SK-N-SH treated with all-trans-retinoic acid at 6 μM for 48 hours (cell line): ENCODE results near the gene ZBTB48.

ENCODE experiments used
- ATAC-seq: fragments of 200-7000 bp; cut with Tn5 transposase; 3 replicates; pipeline ENCODE4 v1.9.1; 2020; ENCODE audit warnings: mild to moderate bottlenecking, moderate library complexity
- ARNTL ChIP-seq: fragments of 450-650 bp; formaldehyde crosslinking; IDR thresholded peaks from 2 replicates; pipeline ENCODE4 v1.5.0; 2020; ENCODE audit warnings: low read depth, mild to moderate bottlenecking, moderate library complexity, borderline replicate concordance
- BACH2 ChIP-seq: fragments of 250-450 bp; sonication (Bioruptor Pico); IDR thresholded peaks from 2 replicates; pipeline ENCODE4 v1.9.0; 2021; ENCODE audit warnings: mild to moderate bottlenecking, borderline replicate concordance
- CSDC2 ChIP-seq: fragments of 250-450 bp; sonication (Bioruptor Pico); IDR thresholded peaks from 2 replicates; pipeline ENCODE4 v1.5.0; 2020; ENCODE audit warnings: mild to moderate bottlenecking, moderate library complexity
- ESRRG ChIP-seq: fragments of 250-450 bp; sonication (Bioruptor Pico); IDR thresholded peaks from 2 replicates; pipeline ENCODE4 v1.6.1; 2021; ENCODE audit warnings: mild to moderate bottlenecking
- GLIS3 ChIP-seq: fragments of 250-450 bp; sonication (Bioruptor Pico); IDR thresholded peaks from 2 replicates; pipeline ENCODE4 v1.5.0; 2020; ENCODE audit warnings: mild to moderate bottlenecking, moderate library complexity
- ISL1 ChIP-seq: fragments of 250-450 bp; sonication (Bioruptor Pico); IDR thresholded peaks from 2 replicates; pipeline ENCODE4 v2.1.2; 2022; ENCODE audit warnings: mild to moderate bottlenecking, moderate library complexity
- OSR1 ChIP-seq: fragments of 250-450 bp; sonication (Bioruptor Pico); IDR thresholded peaks from 2 replicates; pipeline ENCODE4 v1.8.0; 2022; ENCODE audit warnings: moderate library complexity, mild to moderate bottlenecking, inconsistent platforms
- PPARA ChIP-seq: fragments of 250-450 bp; sonication (Bioruptor Pico); IDR thresholded peaks from 2 replicates; pipeline ENCODE4 v1.5.0; 2020; ENCODE audit warnings: mild to moderate bottlenecking, borderline replicate concordance
- RARB ChIP-seq: fragments of 250-450 bp; sonication (Bioruptor Pico); IDR thresholded peaks from 2 replicates; pipeline ENCODE4 v1.8.0; 2021; ENCODE audit warnings: mild to moderate bottlenecking, moderate library complexity
- SNAI2 ChIP-seq: fragments of 250-450 bp; sonication (Bioruptor Pico); IDR thresholded peaks from 2 replicates; pipeline ENCODE4 v1.5.0; 2020; ENCODE audit warnings: mild to moderate bottlenecking, moderate library complexity
- TCF4 ChIP-seq: fragments of 250-450 bp; sonication (Bioruptor Pico); IDR thresholded peaks from 2 replicates; pipeline ENCODE4 v1.8.0; 2021; ENCODE audit warnings: mild to moderate bottlenecking, moderate library complexity, borderline replicate concordance
- TOX ChIP-seq: fragments of 250-450 bp; sonication (Bioruptor Pico); IDR thresholded peaks from 2 replicates; pipeline ENCODE4 v1.8.0; 2021; ENCODE audit warnings: mild to moderate bottlenecking, moderate library complexity, borderline replicate concordance
- ZC3H10 ChIP-seq: fragments of 250-450 bp; sonication (Bioruptor Pico); IDR thresholded peaks from 2 replicates; pipeline ENCODE4 v1.5.1; 2021; ENCODE audit warnings: mild to moderate bottlenecking, moderate library complexity
- ZFP3 ChIP-seq: fragments of 250-450 bp; sonication (Bioruptor Pico); IDR thresholded peaks from 2 replicates; pipeline ENCODE4 v1.5.0; 2020; ENCODE audit warnings: mild to moderate bottlenecking, moderate library complexity
- ZFP30 ChIP-seq: fragments of 450-650 bp; formaldehyde crosslinking; IDR thresholded peaks from 2 replicates; pipeline ENCODE4 v1.5.0; 2022; ENCODE audit warnings: mild to moderate bottlenecking, moderate library complexity
- ZNF565 ChIP-seq: fragments of 450-650 bp; formaldehyde crosslinking; conservative IDR thresholded peaks from 2 replicates; pipeline ENCODE4 v1.5.0; 2020; ENCODE audit warnings: low read depth, mild to moderate bottlenecking, moderate library complexity
- ZNF70 ChIP-seq: fragments of 450-650 bp; formaldehyde crosslinking; IDR thresholded peaks from 2 replicates; pipeline ENCODE4 v1.5.0; 2020; ENCODE audit warnings: mild to moderate bottlenecking, moderate library complexity
- ZNF8 ChIP-seq: fragments of 450-650 bp; formaldehyde crosslinking; IDR thresholded peaks from 2 replicates; pipeline ENCODE4 v1.5.0; 2020; ENCODE audit warnings: mild to moderate bottlenecking, moderate library complexity
- TF ChIP-seq, protein P1 (sequence below): fragments of 250-450 bp; sonication (Bioruptor Pico); IDR thresholded peaks from 2 replicates; pipeline ENCODE4 v1.5.1; 2020; ENCODE audit warnings: low read depth, mild to moderate bottlenecking, moderate library complexity
- TF ChIP-seq, protein P2 (sequence below): fragments of 250-450 bp; sonication (Bioruptor Pico); IDR thresholded peaks from 2 replicates; pipeline ENCODE4 v1.8.0; 2020; ENCODE audit warnings: mild to moderate bottlenecking, moderate library complexity, borderline replicate concordance
- TF ChIP-seq, protein P3 (sequence below): fragments of 250-450 bp; sonication (Bioruptor Pico); IDR thresholded peaks from 2 replicates; pipeline ENCODE4 v1.8.0; 2021; ENCODE audit warnings: low read depth, mild to moderate bottlenecking, moderate library complexity, borderline replicate concordance
- TF ChIP-seq, protein P4 (sequence below): fragments of 250-450 bp; sonication (Bioruptor Pico); IDR thresholded peaks from 2 replicates; pipeline ENCODE4 v1.5.0; 2020; ENCODE audit warnings: mild to moderate bottlenecking, moderate library complexity
- TF ChIP-seq, protein P5 (sequence below): fragments of 250-450 bp; sonication (Bioruptor Pico); IDR thresholded peaks from 2 replicates; pipeline ENCODE4 v1.5.1; 2021; ENCODE audit warnings: mild to moderate bottlenecking, moderate library complexity

The ZBTB48 gene

DNA sequence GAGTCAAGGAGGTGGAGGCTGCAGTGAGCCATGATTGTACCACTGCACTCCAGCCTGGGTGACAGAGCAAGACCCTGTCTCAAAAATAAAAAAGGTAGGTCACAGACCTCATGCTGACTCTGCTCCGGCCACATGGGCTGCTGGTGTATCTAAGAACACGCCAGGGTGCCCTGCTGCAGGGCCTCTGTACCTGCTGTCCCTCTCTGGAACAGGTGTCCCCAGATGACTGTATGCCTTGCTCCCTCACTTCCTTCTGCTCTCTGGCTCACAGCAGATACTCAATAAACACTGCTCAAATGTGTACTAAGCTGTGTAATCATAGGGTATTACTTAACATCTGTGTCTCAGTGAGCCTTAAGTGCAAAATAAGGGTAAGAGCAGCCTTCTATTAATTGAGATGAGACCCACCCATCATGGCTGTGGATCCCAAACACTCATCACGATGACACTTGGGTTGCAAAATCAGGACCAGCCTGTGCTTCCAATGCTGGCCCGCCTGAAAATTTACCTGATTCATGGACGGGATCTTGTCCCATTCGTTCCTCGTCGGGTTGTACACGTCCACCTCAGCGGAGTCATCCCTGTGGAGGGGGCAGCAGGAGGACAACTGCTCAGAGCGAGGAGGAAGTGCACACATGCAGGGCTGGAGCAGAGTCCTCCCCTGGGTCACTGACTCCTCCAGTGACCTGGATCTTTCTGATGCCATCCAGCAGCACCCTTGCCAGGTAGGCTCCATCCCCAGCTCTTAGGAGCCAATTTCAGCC, 15.4 kb downstream of the ZBTB48 start:
- TF ChIP-seq BACH2 (CRISPR knock-in tag): no peak
- no peak for TF ChIP-seq ARNTL (CRISPR knock-in tag)
- no peak for TF ChIP-seq PPARA (CRISPR knock-in tag)
- TF ChIP-seq, protein P1, sequence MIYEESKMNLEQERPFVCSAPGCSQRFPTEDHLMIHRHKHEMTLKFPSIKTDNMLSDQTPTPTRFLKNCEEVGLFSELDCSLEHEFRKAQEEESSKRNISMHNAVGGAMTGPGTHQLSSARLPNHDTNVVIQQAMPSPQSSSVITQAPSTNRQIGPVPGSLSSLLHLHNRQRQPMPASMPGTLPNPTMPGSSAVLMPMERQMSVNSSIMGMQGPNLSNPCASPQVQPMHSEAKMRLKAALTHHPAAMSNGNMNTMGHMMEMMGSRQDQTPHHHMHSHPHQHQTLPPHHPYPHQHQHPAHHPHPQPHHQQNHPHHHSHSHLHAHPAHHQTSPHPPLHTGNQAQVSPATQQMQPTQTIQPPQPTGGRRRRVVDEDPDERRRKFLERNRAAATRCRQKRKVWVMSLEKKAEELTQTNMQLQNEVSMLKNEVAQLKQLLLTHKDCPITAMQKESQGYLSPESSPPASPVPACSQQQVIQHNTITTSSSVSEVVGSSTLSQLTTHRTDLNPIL (CRISPR knock-in tag): no peak
- TF ChIP-seq, protein P2, sequence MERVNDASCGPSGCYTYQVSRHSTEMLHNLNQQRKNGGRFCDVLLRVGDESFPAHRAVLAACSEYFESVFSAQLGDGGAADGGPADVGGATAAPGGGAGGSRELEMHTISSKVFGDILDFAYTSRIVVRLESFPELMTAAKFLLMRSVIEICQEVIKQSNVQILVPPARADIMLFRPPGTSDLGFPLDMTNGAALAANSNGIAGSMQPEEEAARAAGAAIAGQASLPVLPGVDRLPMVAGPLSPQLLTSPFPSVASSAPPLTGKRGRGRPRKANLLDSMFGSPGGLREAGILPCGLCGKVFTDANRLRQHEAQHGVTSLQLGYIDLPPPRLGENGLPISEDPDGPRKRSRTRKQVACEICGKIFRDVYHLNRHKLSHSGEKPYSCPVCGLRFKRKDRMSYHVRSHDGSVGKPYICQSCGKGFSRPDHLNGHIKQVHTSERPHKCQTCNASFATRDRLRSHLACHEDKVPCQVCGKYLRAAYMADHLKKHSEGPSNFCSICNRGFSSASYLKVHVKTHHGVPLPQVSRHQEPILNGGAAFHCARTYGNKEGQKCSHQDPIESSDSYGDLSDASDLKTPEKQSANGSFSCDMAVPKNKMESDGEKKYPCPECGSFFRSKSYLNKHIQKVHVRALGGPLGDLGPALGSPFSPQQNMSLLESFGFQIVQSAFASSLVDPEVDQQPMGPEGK (CRISPR knock-in tag): no peak
- TF ChIP-seq, protein P3, sequence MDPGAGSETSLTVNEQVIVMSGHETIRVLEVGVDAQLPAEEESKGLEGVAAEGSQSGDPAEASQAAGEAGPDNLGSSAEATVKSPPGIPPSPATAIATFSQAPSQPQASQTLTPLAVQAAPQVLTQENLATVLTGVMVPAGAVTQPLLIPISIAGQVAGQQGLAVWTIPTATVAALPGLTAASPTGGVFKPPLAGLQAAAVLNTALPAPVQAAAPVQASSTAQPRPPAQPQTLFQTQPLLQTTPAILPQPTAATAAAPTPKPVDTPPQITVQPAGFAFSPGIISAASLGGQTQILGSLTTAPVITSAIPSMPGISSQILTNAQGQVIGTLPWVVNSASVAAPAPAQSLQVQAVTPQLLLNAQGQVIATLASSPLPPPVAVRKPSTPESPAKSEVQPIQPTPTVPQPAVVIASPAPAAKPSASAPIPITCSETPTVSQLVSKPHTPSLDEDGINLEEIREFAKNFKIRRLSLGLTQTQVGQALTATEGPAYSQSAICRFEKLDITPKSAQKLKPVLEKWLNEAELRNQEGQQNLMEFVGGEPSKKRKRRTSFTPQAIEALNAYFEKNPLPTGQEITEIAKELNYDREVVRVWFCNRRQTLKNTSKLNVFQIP (CRISPR knock-in tag): no peak
- TF ChIP-seq ZFP3 (CRISPR knock-in tag): no peak
- TF ChIP-seq ISL1 (CRISPR knock-in tag): no peak
- TF ChIP-seq ZFP30: no peak
- TF ChIP-seq, protein P4, sequence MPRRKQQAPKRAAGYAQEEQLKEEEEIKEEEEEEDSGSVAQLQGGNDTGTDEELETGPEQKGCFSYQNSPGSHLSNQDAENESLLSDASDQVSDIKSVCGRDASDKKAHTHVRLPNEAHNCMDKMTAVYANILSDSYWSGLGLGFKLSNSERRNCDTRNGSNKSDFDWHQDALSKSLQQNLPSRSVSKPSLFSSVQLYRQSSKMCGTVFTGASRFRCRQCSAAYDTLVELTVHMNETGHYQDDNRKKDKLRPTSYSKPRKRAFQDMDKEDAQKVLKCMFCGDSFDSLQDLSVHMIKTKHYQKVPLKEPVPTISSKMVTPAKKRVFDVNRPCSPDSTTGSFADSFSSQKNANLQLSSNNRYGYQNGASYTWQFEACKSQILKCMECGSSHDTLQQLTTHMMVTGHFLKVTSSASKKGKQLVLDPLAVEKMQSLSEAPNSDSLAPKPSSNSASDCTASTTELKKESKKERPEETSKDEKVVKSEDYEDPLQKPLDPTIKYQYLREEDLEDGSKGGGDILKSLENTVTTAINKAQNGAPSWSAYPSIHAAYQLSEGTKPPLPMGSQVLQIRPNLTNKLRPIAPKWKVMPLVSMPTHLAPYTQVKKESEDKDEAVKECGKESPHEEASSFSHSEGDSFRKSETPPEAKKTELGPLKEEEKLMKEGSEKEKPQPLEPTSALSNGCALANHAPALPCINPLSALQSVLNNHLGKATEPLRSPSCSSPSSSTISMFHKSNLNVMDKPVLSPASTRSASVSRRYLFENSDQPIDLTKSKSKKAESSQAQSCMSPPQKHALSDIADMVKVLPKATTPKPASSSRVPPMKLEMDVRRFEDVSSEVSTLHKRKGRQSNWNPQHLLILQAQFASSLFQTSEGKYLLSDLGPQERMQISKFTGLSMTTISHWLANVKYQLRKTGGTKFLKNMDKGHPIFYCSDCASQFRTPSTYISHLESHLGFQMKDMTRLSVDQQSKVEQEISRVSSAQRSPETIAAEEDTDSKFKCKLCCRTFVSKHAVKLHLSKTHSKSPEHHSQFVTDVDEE (CRISPR knock-in tag): no peak
- TF ChIP-seq, protein P5, sequence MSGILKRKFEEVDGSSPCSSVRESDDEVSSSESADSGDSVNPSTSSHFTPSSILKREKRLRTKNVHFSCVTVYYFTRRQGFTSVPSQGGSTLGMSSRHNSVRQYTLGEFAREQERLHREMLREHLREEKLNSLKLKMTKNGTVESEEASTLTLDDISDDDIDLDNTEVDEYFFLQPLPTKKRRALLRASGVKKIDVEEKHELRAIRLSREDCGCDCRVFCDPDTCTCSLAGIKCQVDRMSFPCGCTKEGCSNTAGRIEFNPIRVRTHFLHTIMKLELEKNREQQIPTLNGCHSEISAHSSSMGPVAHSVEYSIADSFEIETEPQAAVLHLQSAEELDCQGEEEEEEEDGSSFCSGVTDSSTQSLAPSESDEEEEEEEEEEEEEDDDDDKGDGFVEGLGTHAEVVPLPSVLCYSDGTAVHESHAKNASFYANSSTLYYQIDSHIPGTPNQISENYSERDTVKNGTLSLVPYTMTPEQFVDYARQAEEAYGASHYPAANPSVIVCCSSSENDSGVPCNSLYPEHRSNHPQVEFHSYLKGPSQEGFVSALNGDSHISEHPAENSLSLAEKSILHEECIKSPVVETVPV (CRISPR knock-in tag): no peak
- TF ChIP-seq GLIS3: no peak
- no peak for TF ChIP-seq ZNF565 (CRISPR knock-in tag)
- no peak for TF ChIP-seq TCF4
- no peak for TF ChIP-seq ZNF70
- TF ChIP-seq ZNF8 (CRISPR knock-in tag): no peak
- TF ChIP-seq, all 23 proteins: peak for 0
- ATAC-seq: no peak

DNA sequence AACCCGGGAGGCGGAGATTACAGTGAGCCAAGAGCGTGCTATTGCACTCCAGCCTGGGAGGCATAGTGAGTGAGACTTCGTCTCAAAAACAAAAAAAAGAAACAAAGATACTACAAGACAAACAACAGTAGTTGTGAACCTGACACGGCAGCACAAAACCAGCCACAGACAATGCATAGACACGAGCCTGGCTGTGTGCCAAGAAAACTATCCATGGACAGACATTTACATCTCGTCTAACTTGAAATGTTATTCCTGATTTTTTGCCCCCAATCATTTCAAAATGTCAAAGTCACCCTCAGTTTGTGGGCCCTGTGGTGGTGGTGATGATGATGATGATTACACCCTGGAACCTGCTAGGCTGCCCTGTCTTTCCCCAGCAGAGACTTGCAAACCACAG, 16.6 kb downstream of the ZBTB48 start:
- ATAC-seq: no peak
- TF ChIP-seq ISL1 (CRISPR knock-in tag): no peak
- no peak for TF ChIP-seq ZNF565 (CRISPR knock-in tag)
- TF ChIP-seq SNAI2 (CRISPR knock-in tag): no peak

DNA sequence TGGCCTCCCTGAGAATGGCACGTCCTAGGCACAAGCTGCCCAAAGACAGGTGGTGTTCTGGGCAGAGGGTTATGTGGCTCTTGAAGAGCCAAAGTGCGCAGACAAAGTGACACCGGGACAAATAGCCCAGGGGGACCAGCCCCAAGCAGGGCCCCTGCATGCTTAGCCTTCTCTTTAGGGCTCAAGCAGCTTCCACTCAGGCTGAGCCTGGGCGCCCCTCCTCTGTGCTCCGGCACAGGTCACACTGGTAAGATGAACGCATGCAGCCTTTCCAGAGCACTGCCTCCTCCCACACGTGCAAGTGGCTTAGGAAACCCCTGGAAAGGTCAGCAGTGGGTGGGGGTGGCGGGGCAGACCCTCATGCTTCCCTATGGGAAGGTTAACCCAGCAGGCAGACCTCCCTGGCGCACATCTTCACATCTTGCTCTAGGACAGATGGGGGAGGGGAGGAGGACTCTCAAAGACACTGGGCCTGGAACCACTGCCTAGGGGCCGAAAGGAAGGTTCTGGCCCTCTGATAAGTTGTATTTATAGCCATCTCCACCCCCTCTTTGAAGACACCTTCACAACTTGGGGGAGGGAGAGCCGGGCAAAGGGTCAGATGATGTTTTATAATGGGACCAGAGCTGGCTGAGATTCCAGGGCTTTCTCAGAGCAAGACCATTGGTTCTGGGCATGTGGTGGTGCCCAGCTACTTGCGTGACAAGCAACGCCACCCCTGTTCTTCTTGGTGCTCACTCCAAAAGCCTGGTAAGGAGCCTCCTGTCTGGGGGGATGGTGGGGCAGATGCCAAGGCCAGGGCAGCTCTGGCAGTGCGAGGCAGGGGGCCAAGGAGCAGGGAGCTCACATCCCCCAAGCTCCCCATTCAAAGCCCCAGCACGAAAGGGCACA, 17.3 kb downstream of the ZBTB48 start:
- TF ChIP-seq CSDC2 (CRISPR knock-in tag) (no peak), RARB (CRISPR knock-in tag) (no peak), ZC3H10 (CRISPR knock-in tag) (no peak), PPARA (CRISPR knock-in tag) (no peak), ARNTL (CRISPR knock-in tag) (no peak), SNAI2 (CRISPR knock-in tag) (no peak), TOX (CRISPR knock-in tag) (no peak), ZNF70 (no peak), OSR1 (CRISPR knock-in tag) (no peak), ZFP3 (CRISPR knock-in tag) (no peak), ESRRG (CRISPR knock-in tag) (no peak), BACH2 (CRISPR knock-in tag) (no peak), TCF4 (no peak)
- TF ChIP-seq, protein P1 (CRISPR knock-in tag): no peak
- TF ChIP-seq, protein P5 (CRISPR knock-in tag): no peak
- TF ChIP-seq, all 23 proteins: peak for 0
- ATAC-seq: no peak
